CD4-positive, alpha-beta T cell (primary cell): ENCODE measurements around the gene KLHDC2. TPM values are rescaled to one million over a fixed set of nuclear protein-coding genes. Genes with fewer than 3 reads are reported as not detected.

ENCODE experiments used
- ATAC-seq: fragments of 200-7000 bp; cut with Tn5 transposase; one replicate; pipeline ENCODE4 v1.10.0; 2022; ENCODE audit warnings: mild to moderate bottlenecking; ENCODE audit not compliant: poor library complexity
- CTCF ChIA-PET: fragments of 350-600 bp; sonication (Branson Sonifier 250); formaldehyde crosslinking; loops from one replicate; lab custom pipeline; 2021; ENCODE audit warnings: antibody characterized with exemption, inconsistent platforms; lab: Charles Lee
- POLR2A ChIA-PET: fragments of 350-600 bp; sonication (Branson Sonifier 250); formaldehyde crosslinking; loops from one replicate; lab custom pipeline; 2021; ENCODE audit warnings: antibody characterized with exemption, inconsistent platforms; lab: Charles Lee
- DNase-seq, 14 experiments: peaks; one replicate each; pipeline ENCODE4 v3.0.0-alpha.2; 2013 to 2020; ENCODE audit warnings: mixed read lengths in 2 of 14
- H3K27ac ChIP-seq, 2 donors: one replicate each; pipeline versions ENCODE4 v1.5.1 to v1.7.0; 2013; ENCODE audit warnings: low read length in 2 of 2, low read depth in 1 of 2, mild to moderate bottlenecking in 1 of 2
- H3K27me3 ChIP-seq, 2 experiments: 1 replicate in 1 of 2; 2 replicates in 1 of 2; pipeline versions ENCODE4 v1.6.1 to v1.7.0; 2013; ENCODE audit warnings: low read length in 2 of 2, control low read depth in 1 of 2, mild to moderate bottlenecking in 1 of 2, moderate library complexity in 1 of 2; ENCODE audit not compliant: insufficient read depth in 2 of 2, control insufficient read depth in 1 of 2
- H3K36me3 ChIP-seq: one replicate; pipeline ENCODE4 v1.6.1; 2013; ENCODE audit warnings: low read length, control low read depth; ENCODE audit not compliant: insufficient read depth
- H3K4me1 ChIP-seq: one replicate; pipeline ENCODE4 v1.6.1; 2013; ENCODE audit warnings: low read length, control low read depth; ENCODE audit not compliant: insufficient read depth
- H3K4me3 ChIP-seq: one replicate; pipeline ENCODE4 v1.5.1; 2013; ENCODE audit warnings: mild to moderate bottlenecking, low read length, moderate library complexity
- H3K9me3 ChIP-seq, 2 experiments: 1 replicate in 1 of 2; 2 replicates in 1 of 2; pipeline versions ENCODE4 v1.6.1 to v1.7.0; 2013; ENCODE audit warnings: low read length in 2 of 2, mild to moderate bottlenecking in 2 of 2, control low read depth in 1 of 2, moderate library complexity in 1 of 2; ENCODE audit not compliant: control insufficient read depth in 1 of 2, insufficient read depth in 1 of 2
- H3K27ac Mint-ChIP-seq: one replicate; pipeline ENCODE4 v1.8.0; 2020; ENCODE audit warnings: mixed read lengths
- H3K27me3 Mint-ChIP-seq: one replicate; pipeline ENCODE4 v1.8.0; 2021; ENCODE audit warnings: mixed read lengths
- H3K36me3 Mint-ChIP-seq: one replicate; pipeline ENCODE4 v1.8.0; 2021; ENCODE audit warnings: low read depth, mixed read lengths
- H3K4me1 Mint-ChIP-seq: one replicate; pipeline ENCODE4 v1.8.0; 2021; ENCODE audit warnings: low read depth, mixed read lengths
- H3K4me3 Mint-ChIP-seq: one replicate; pipeline ENCODE4 v1.8.0; 2020; ENCODE audit warnings: mild to moderate bottlenecking, mixed read lengths
- H3K9me3 Mint-ChIP-seq: one replicate; pipeline ENCODE4 v1.8.0; 2020; ENCODE audit warnings: mixed read lengths
- intact Hi-C, 2 experiments: fragments of 100-400 bp; cut with DNase I in 1 of 2; cut with micrococcal nuclease in 1 of 2; formaldehyde crosslinking; loops; one replicate each; pipeline versions ENCODE4 v1.15.1 to v1.9.0; 2023 to 2025; cut with DNase I, micrococcal nuclease
- total RNA-seq, 174 experiments: library from RNA in 2 of 174; stranded (reverse) in 2 of 174; gene quantifications; one replicate each; pipeline ENCODE4 v1.2.3 and lab custom pipeline; 2021 to 2026
- TF ChIP-seq, protein P1 (sequence below): fragments of 200-600 bp; IDR thresholded peaks from one replicate; pipeline ENCODE4 v1.8.0; 2022; ENCODE audit warnings: antibody characterized with exemption, mild to moderate bottlenecking

The KLHDC2 gene
- total RNA-seq, 2 experiments from 2014 or later, result 142 to 143 TPM

DNA sequence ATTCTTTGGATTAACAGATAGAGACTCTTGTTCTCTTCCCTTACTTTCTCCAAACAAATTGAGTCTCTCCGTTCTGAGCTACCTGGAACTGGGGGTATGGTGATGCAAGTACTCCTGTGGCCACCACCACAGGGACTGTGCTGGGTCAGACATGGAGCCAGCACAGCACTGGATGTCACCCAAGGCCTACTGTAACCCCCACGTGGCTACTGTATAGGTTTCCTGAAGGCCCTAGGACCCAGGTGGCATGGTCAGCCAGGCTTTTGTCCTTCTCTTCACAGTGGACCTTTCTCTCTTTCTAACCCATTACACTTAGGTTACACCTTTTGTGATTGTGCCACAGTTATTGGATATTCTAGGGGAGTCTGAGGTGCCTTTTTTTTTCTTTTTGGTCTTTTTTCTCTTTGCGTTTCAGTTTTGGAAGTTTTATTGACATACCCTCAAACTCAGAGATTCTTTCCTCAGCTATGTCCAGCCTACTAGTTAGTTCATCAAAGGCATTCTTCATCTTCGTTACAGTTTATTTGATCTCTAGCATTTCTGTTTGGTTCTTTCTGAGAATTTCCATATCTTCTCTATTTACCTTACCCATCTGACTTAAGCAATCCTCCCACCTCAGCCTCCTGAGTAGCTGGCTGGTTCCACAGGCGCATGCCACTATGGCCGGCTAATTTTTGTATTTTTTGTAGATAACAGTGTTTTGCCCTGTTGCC lies 6.0 kb upstream of the KLHDC2 start:
- no peak for DNase-seq
- Mint-ChIP-seq H3K27me3 (no peaks in the 10 kb centered on the region), H3K27ac (no peak overlapping the region), H3K36me3 (no peaks in the 10 kb centered on the region), H3K9me3 (no peaks in the 10 kb centered on the region), H3K4me3 (no peak overlapping the region), H3K4me1 (peaks cover 4% of the 10 kb centered on the region)
- TF ChIP-seq, protein P1, sequence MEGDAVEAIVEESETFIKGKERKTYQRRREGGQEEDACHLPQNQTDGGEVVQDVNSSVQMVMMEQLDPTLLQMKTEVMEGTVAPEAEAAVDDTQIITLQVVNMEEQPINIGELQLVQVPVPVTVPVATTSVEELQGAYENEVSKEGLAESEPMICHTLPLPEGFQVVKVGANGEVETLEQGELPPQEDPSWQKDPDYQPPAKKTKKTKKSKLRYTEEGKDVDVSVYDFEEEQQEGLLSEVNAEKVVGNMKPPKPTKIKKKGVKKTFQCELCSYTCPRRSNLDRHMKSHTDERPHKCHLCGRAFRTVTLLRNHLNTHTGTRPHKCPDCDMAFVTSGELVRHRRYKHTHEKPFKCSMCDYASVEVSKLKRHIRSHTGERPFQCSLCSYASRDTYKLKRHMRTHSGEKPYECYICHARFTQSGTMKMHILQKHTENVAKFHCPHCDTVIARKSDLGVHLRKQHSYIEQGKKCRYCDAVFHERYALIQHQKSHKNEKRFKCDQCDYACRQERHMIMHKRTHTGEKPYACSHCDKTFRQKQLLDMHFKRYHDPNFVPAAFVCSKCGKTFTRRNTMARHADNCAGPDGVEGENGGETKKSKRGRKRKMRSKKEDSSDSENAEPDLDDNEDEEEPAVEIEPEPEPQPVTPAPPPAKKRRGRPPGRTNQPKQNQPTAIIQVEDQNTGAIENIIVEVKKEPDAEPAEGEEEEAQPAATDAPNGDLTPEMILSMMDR, result no peak
- ATAC-seq, result no peak
- Histone ChIP-seq H3K9me3 (no peaks in the 10 kb centered on the region), H3K4me1 (peaks cover 5% of the 10 kb centered on the region), H3K36me3 (no peaks in the 10 kb centered on the region), H3K27me3 (no peaks in the 10 kb centered on the region), H3K27ac (no peak overlapping the region), H3K4me3 (no peak overlapping the region)
- POLR2A ChIA-PET, result no interaction called here
- CTCF ChIA-PET, result no interaction called here
- intact Hi-C loops, result loop anchor here in 1 of 2 experiments (10.0 kb wide), 1 partner anchor 1893 kb away; the partner anchor contains the start of gene FRMD6

DNA sequence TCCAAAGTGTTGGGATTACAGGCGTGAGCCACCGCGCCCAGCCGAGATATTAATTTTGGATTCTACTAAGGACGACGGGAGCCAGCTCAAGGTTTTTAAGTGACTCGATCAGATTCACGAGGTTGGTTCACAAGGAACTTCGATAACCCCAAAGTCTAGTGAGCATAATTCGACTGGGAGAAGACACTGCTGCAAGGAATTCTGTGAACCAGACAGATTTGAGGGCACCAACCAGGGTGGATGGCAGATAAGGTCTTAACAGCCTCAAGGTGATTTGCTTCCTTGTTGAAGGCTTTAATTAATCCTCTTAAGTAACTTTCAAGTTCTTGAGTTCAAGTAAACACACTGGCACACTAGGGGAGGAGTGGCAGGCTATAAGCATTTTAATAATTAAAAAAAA lies 1.1 kb upstream of the KLHDC2 start:
- no peak for ATAC-seq
- no peaks in the 10 kb centered on the region for H3K27me3 Mint-ChIP-seq
- intact Hi-C loops, result loop anchor here (1.0 to 10.0 kb wide), 8 partner anchors 72 to 1888 kb away; partner anchors contain the start of genes FRMD6 (in 1 of the 2), KLHDC1 (in 1 of the 2), LRR1 (in 1 of the 2) and MGAT2 (in 1 of the 2)
- Histone ChIP-seq H3K27ac (peak overlapping the region; percentile 93 to 95), H3K4me1 (peaks cover 35% of the 10 kb centered on the region), H3K9me3 (no peaks in the 10 kb centered on the region), H3K4me3 (peak overlapping the region; percentile 66), H3K36me3 (no peaks in the 10 kb centered on the region), H3K27me3 (no peaks in the 10 kb centered on the region)
- peak in 3 of 14 experiments; percentile 2 to 26 (median 23) for DNase-seq
- peak overlapping the region; percentile 99 for H3K27ac Mint-ChIP-seq
- TF ChIP-seq, protein P1, result no peak
- peaks cover 34% of the 10 kb centered on the region for H3K36me3 Mint-ChIP-seq
- H3K4me1 Mint-ChIP-seq, result peaks cover 44% of the 10 kb centered on the region
- CTCF ChIA-PET, result interaction anchor here (0.8 to 4.7 kb wide), 8 partner anchors 96 to 180 kb away, joined by 3 to 56 read pairs (median 6); partner anchors contain the start of genes DNAAF2, LRR1, MGAT2 and RPL36AL
- no peaks in the 10 kb centered on the region for H3K9me3 Mint-ChIP-seq
- POLR2A ChIA-PET, result interaction anchor here (0.6 to 6.0 kb wide), 31 partner anchors 10 to 1063 kb away, joined by 3 to 142 read pairs (median 6); partner anchors contain the start of genes DNAAF2, KLHDC1, LRR1 and MGAT2
- peak overlapping the region; percentile 93 for H3K4me3 Mint-ChIP-seq

- Mint-ChIP-seq H3K4me3 (peak overlapping the region; percentile 93), H3K27ac (peak overlapping the region; percentile 99), H3K36me3 (peaks cover 38% of the 10 kb centered on the region), H3K27me3 (no peaks in the 10 kb centered on the region), H3K9me3 (no peaks in the 10 kb centered on the region), H3K4me1 (peaks cover 45% of the 10 kb centered on the region)
- POLR2A ChIA-PET, result interaction anchor here (0.6 to 6.0 kb wide), 41 partner anchors 10 to 1108 kb away, joined by 3 to 142 read pairs (median 5); partner anchors contain the start of genes DNAAF2, KLHDC1, LRR1 and MGAT2
- H3K27ac ChIP-seq, result peak overlapping the region; percentile 93 to 95
- DNase-seq (no peak), ATAC-seq (peak; percentile 45)
- CTCF ChIA-PET, result interaction anchor here (0.8 to 4.7 kb wide), 11 partner anchors 75 to 180 kb away, joined by 3 to 56 read pairs (median 5); partner anchors contain the start of genes DNAAF2, KLHDC1, LRR1 and MGAT2
- TF ChIP-seq, protein P1, result no peak
- H3K4me1 ChIP-seq, result peaks cover 35% of the 10 kb centered on the region
- H3K36me3 ChIP-seq, result no peaks in the 10 kb centered on the region
- H3K9me3 ChIP-seq, result no peaks in the 10 kb centered on the region
- H3K27me3 ChIP-seq, result no peaks in the 10 kb centered on the region
- intact Hi-C loops, result loop anchor here (1.0 to 10.0 kb wide), 8 partner anchors 72 to 1888 kb away; partner anchors contain the start of genes FRMD6 (in 1 of the 2), KLHDC1 (in 1 of the 2), LRR1 (in 1 of the 2) and MGAT2 (in 1 of the 2)
- H3K4me3 ChIP-seq, result peak overlapping the region; percentile 66
Observed at GRCh38 chr14:49767270-49767570, 733 bp upstream of the KLHDC2 start.
